Activated CD4-positive, alpha-beta T cell treated with anti-CD3 and anti-CD28 coated beads for 4 hours (primary cell): ENCODE results near the gene PAGE2B.
"Not testable (repeated sequence)": the region's sequence is repeated elsewhere in the genome, so short reads cannot be mapped to it uniquely, and the experiment has no call there.

ENCODE experiments used
- DNase-seq, 2 donors: peaks; one replicate each; pipeline ENCODE4 v3.0.0-alpha.2; 2020

The PAGE2B gene, protein sequence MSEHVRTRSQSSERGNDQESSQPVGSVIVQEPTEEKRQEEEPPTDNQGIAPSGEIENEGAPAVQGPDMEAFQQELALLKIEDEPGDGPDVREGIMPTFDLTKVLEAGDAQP

DNA sequence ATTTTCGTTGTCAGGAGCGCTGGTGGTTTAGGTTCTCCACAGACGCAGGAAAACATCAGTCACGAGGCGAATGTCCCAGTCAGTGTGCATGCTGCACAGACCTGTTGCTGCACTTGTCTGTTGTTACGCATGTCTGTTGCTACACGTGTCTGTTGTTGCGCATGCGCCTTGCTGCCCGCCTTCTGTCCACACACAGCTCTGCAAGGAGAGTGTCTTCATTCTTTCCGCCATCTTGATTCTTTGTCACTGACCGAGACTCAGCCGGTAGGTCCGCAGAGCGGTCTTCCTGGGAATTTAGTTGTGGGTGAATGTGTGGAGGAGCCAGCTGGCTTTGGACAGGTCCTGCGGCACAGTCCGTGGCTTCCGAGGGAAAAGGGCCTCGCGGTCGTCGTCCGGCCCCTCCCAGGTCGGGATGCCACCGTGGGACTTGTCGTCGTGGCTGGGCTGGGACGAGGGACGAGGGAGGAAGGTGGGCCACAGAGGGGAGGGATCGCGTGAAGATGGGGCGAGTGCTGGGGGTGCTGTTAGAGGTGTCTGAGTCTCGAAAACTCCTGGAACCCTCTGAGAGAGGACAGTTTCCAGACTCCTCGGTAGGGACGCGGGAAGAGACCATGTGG, at the start of gene PAGE2B:
TSS of gene PAGE2B (plus strand) at position 180 of the 617 bp plus-strand sequence. CDS start 1,012 bp downstream, outside the sequence.
- no peak for DNase-seq

DNA sequence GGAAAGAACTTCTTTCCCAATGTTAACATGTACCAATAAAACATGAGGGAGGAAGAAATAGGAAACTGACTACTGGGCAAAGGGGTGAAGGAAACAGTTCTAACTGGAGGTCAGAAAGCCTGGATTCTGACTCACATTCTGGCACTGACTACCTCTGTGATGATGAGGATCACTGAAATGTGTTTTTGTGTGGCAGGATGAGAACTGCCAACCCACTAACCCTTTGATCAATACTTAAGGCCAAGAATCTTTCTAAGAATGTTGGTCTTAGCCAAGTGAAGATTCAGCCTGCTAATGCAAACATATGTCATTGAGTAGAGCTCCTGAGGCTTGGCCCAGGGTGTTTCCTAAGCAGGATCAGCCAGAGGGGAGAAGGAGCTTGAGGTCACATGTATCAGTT, 48.7 kb upstream of the PAGE2B start:
- DNase-seq = no peak

DNA sequence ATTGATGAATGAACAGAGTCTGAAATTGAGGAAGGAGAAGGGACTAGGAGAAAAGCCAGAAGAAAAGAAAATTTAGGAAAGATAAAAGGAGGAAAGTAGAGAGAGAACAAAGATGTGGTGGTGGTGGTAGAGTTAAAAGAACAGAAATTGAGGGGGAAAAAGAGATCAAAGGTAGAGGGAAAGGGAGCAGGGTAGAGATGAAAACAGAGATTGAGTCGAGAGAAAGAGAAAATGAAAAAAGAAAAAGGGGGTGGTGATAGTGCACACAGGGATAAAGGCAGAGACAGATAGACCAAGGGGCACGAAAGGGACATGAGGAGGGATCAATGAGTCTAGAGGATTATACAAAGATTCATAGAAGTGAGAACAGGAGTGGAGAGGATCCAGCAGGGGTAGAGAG, 48.0 kb upstream of the PAGE2B start:
- DNase-seq = no peak

DNA sequence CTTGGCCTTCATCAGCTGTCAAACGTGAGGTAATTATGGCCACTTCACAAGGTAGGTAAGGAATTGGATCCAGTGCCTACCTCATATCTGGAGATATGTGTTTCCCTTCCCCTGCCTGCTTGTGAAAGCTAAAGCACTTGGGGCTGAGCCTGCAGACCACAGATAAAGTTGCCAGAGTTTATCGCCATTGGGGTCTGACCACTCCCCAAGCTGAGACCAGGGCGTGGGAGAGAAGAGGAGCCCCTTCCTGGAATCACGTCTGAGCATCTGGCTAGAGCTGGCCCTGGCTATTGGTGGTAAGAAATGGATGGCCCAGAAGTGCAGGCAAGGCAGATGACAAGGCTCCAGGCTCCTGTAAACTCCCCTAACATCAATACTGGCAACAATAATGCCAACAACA, 46.8 kb upstream of the PAGE2B start:
- DNase-seq = no peak

DNA sequence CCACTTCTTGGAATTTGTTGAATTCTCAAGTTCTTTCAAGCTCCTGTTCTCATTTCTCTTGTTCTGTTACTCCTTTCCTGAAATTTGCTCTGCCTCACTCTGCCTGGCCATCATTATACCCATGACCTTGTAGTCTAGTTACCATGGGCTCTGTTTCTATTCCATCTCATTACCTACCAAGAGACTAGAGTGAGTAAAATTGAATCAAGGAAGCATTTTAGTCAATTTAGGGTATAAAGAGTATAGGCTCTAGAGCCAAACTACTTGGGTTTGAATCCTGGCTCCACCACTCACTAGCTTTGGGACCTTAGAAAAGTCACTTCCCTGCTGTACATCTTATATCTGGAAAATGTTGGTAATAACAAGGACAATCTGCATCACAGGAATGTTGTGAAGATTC, 46.2 kb upstream of the PAGE2B start:
- no peak for DNase-seq

DNA sequence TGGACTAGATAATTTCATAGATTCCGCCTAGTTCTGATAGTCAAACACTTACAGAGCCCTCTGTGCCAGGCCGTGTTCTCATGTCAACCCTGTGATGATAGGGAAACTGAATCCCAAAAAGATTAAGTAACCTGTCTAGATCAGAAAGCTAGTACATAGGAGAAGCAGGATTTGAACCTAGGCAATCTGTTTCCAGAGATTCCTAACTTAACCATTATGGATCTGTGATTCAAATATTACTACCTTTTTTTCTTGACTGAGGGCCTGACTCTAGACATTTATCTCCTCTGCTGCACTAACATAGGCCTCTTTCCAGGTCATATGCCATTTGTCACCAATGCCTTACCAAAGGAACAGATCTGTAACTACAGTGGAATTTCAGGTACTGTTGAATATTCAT, 45.5 kb upstream of the PAGE2B start:
- no peak for DNase-seq

DNA sequence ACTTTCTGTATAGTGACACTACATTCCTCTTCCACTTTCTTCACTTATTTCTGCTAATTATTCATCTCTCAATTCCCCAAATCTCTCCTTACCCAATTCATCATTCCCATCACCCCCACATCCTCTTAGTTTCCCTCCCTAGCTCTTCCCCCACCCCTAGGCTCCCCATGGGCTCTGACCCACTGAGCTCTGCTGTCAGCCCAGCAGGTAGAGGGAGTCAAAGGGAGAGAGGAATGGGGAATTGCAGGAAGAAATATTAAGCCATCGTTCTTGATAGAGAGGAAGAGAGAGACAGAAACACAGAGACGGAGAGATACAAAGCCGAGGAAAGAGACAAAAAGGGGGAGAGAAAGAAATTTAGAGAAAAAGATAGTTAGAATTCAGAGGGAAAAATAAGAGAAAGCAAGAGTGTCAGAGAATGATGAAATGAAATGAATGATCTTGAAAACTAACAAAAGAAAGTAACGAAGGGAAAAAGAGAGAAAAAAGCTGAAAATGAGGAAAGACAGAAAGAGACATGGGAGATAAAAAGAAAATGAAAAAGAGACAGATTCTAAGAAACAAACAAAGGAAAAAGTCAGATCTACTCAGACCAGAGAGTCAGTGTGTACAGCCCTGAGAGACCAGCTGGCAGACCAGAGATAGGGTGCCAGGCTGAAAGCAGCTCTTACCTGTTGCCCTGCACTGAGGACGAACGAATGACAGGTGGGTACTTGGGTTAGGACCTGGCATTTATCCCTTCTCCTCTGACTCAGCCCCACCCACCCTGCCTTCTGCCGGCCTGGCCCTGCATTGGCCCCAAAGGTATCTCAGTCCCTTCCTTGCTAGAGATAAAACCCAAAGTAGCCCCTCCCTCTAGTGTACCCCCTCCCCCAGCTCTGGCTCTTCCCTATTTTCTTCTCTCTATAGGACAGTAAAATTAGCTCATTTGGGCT, 44.3 kb upstream of the PAGE2B start, which contains the start of gene ALAS2:
TSS of gene ALAS2 (minus strand) at position 707 of the 935 bp plus-strand sequence. CDS start 4,977 bp downstream, outside the sequence.
- no peak for DNase-seq

DNA sequence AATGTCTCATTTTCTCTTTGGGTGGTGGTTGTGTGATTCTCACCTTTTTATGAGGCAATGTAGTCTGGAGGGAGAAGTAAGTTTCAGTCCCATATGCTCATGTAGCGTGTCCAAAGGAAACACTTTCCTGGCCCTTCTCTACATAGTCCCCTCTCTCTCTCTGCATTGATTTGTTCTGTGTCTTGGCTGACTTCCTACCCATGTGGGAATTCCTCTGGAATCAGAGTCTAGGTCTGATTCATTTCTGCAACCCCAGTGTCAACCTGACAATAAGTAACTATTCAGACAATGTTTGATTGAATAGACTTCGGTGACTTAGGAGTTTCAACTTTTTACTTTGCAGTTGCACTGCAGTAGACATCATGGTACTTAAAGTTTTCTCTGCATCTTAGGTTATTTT, 41.4 kb upstream of the PAGE2B start:
- no peak for DNase-seq

DNA sequence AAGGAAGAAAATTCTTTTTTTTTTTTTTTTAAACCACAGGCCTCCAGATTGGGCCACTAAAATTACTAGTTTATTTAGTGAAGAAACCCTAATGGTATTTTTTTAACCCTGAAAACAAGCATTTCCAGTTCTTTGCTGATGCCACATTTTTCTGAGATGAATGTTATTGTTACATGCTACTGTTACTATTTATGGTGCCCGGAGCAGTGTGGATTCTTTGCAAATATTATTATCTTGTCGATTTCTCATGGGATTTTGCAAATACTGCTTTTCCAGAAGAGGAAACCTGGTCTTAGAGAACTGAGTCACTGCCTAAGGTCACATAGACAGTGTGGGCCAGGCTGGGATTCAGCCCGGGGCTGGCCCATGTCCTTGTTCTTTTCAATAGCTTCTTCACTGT, 35.4 kb upstream of the PAGE2B start:
- no peak for DNase-seq

DNA sequence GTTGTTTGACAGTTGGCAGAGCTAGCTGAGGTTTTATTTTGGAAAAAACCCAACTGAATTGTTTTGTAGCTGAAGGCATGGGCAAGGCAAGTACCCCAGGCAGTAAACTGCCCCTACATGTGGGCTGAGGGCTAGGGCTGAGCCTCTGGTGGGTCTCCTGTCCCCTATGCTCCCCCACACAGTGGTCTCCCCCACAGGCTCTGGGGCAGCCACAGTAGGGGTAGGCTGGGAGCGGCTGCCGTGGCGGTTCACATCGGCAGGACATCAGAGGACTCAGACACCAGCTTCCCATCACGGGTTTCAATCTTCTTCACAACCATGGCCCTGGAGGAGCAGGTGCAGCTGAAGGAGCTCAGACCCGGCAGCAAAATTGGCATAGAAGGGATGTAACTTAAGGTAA, 33.3 kb upstream of the PAGE2B start:
- no peak for DNase-seq

DNA sequence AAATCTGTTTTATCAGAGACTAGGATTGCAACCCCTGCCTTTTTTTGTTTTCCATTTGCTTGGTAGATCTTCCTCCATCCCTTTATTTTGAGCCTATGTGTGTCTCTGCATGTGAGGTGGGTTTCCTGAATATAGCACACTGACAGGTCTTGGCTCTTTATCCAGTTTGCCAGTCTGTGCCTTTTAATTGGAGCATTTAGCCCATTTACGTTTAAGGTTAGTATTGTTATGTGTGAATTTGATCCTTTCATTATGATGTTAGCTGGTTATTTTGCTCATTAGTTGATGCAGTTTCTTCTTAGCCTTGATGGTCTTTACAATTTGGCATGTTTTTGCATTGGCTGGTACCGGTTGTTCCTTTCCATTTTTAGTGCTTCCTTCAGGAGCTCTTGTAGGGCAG, 24.2 kb upstream of the PAGE2B start:
- not testable (repeated sequence) for DNase-seq

DNA sequence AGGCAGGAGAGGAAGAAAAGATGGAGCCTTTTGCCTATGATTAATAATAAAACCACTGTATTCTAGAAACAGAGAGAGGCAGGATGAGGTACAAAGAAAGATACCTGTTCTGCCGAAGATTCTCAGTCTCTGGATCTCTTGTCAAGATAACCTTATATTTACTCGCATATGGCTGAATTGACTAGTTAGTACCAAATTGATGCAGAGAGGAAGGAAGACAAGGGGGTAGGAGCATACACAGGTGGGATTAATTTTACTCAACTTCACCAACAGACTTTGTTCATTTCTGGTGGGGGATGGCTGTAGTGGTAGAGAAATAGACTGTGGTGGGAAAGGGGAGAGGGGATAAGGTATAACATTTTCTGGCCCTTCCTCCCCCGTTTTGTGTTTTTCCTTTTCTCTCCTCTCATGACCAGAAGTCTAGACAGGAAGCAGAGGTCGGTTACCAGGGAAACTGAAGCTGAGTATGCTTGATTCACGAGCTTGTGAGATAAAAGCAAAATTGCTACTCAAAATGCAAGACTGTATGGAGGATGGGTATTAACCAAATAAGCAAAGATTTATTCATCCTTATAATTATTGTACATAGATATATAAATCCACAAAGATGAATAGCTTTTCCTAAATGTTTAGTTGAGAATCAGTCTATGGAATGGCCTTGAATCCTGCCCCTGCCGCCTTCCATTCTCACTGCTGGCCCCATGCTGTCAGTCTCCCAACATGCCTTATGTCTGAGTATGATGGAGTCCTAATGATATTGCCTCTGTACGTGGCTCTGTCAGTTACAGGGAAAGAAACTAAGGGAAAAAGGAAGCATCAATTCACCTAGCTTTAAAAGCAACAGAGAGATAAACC, 17.8 kb upstream of the PAGE2B start:
- DNase-seq = peak; percentile 29 to 30

DNA sequence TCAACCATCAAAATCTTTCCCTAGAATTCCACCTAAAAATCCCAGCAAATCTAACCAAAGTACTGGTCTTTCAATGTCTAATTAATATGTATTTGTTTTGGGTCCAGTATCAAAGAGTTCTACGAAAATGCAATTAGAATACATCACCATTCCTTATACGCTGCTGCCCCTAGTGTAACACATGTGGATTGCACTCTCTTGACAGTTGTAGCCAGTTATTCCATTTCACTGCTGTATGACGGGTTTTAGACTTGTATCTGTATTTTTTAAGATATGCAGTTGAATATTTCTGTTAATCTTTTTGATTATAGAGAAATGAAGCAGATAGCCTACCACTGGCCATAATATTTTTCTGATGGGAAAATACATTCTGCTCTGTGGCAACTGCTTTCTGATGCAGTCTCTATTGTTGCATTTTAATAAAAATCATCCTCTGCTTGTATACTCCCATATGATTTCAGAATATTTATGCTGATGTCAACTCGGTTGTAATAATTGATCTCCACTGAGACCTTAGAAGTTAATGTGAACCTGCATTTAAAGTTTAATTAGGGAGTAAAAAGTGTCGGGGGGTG, 17.1 kb upstream of the PAGE2B start:
- DNase-seq = peak; percentile 3 to 45

DNA sequence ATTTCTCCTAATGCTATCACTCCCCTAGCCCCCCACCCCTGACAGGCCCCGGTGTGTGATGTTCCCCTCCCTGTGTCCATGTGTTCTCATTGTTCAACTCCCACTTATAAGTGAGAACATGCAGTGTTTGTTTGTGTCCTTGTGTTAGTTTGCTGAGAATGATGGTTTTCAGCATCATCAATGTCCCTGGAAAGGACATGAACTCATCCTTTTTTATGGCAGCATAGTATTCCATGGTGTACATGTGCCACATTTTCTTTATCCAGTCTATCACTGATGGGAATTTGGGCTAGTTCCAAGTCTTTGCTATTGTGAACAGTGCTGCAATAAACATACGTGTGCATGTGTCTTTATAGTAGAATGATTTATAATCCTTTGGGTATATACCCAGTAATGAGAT, 7.7 kb upstream of the PAGE2B start:
- DNase-seq = not testable (repeated sequence)

DNA sequence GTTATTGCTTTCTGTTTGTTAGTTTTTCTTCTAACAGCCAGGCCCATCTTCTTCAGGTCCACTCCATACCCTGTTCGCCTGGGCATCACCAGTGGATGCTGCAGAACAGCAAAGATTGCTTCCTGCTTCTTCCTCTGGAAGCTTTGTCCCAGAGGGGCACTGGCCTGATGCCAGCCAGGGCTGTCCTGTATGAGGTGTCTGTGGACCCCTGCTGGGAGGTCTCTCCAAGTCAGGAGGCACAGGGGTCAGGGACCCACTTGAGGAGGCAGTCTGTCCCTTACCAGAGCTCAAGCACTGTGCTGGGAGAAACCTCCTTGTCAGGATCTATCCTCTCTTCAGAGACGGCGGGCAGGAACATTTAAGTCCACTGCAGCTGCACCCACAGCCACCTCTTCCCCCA, 2.5 kb upstream of the PAGE2B start:
- DNase-seq = no peak

DNA sequence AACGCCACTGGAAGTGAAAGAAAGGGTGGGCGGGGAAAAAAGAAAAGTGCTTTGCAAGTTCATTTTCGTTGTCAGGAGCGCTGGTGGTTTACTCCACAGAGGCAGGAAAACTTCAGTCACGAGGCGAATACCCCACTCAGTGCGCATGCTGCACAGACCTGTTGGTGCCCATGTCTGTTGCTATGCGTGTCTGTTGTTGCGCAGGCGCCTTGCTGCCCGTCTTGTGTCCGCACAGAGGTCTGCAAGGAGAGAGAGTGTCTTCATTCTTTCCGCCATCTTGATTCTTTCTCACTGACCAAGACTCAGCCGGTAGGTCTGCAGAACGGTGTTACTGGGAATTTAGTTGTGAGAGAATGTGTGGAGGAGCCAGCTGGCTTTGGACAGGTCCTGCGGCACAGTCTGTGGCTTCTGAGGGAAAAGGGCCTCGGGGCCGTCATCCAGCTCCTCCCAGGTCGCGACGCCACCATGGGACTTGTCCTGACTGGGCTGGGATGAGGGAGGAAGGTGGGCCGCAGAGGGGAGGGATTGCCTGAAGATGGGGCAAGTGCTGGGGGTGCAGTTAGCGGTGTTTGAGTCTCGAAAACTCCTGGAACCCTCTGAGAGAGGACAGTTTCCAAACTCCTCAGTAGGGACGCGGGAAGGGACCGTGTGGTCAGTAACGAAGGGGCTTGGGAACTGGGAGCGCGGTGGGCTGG, 14.1 kb downstream of the PAGE2B start, which contains the start of gene PAGE2:
TSS of gene PAGE2 (plus strand) at position 224 of the 695 bp plus-strand sequence. CDS start 1,003 bp downstream, outside the sequence.
- DNase-seq = no peak

DNA sequence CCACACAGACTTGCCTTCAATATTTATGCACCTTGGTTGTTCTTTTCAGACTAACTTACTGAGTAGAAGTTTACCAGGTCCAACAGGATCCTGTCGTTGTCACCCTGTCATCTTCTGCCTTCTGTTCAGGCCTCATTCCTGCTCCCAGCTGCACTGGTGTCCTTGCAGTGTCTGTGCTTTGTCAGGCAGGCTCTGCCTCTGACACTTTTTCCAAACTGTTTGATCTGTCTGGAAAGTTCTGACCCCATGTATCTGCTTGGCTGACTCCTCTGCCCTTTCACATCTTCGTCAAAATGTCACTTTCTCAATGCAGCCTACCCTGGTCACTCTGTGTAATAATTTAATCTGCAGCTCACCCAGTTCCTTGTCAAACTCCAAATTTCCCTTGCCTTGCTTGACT, 23.9 kb downstream of the PAGE2B start:
- DNase-seq = no peak

DNA sequence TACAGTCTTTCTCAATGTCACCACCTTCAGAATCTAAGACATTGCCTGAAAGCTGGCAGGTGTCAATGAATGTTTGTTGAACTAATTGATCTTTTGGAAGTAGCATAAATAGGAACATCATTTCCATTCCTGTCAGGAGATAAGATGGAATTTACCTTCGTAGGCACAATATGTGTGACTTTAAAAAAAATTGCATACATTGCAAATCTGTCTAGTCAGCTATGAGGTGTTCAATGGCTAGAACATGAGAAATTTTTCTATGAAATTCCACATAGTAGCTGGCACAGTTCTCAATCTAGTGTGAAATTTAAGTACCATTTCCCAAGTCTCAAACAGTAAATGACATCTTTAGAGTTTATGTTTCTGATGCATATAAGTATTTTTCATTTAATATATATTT, 24.3 kb downstream of the PAGE2B start:
- no peak for DNase-seq

DNA sequence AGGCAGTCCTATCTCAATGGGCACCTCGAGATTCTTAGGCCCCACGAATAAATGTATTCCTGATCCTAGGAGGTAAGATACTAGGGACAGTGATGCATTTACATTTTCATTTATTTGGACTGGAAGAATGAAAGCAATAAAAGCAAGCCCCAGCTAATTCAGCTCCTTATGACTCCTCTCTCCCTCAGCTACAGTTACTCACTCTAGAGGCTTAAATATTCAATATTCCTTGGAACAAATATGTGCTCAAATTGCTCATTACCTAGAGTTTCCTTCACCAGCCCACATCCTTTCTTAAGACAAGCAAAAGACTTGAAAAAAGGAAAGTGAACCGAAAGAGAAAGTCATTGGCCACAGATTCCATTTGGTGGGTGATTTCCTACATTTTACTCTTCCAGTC, 27.9 kb downstream of the PAGE2B start:
- DNase-seq = no peak

DNA sequence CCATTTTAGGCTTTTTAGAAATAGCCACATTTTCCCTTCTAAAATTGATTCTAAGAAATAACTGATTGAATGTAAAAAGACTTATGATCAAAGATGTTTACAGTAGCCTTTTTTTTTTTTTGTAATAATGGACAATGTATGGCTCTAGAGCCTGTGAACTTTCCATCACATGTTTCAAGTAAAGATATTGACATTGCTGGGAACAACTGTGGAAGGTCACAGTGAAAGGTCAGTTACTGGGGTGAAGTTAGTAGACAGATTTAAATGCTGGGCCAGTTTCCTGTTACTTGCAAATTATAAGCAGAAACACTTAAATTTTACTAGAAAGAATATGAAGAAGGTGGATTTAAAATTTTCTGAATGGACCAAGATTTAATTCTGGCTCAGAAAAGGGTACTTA, 32.4 kb downstream of the PAGE2B start:
- DNase-seq = no peak

DNA sequence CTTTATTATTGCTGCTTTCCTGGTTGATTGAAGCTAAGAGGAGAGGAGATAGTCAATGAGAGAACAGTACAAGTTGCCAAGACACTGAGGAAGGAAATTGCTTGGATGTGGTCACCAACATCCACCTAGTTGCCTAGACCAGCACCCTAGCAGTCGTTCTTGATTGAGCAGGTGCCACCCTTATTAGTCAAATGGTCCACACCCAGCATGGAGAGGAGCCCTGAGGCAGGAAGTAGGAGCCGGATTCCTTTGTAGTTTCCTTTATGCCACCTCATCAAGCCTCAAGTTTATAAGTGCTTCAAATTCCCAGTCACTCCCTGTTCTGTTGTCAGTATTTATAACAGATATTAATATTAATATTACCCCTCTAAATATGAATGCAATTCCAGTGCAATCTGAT, 33.1 kb downstream of the PAGE2B start:
- no peak for DNase-seq

DNA sequence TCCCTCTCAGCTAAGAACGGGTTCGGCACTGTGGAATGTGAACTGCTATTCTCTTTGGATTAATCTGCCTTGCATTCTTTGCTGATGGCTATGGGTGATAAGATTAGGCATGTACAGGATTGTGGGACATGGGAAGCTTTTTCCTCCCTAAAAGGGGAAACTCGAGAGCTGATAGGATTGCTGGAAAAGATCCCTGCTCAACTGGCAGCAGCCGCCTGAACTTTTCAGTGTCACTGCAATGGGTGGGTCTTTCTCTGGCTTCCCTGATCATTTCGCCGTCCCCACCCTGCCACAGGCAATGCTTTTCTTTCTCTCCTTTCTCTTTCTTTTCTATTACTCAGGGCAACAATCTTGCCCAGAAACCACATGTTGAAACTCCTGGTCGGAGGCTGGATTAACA, 34.5 kb downstream of the PAGE2B start:
- DNase-seq = no peak
